Activated CD4-positive, alpha-beta memory T cell treated with anti-CD3 and anti-CD28 coated beads, Interleukin-2, amount 10 ng/mL, durations not matched to agents 7 days and 5 days (primary cell): ENCODE measurements around the gene LCN12. TPM values are rescaled to one million over a fixed set of nuclear protein-coding genes. Genes with fewer than 3 reads are reported as not detected.

Experiments
- CTCF ChIA-PET: fragments of 350-600 bp; sonication (Branson Sonifier 250); formaldehyde crosslinking; loops from one replicate; lab custom pipeline; 2021; ENCODE audit warnings: antibody characterized with exemption, inconsistent platforms; lab: Charles Lee
- POLR2A ChIA-PET: fragments of 350-600 bp; sonication (Branson Sonifier 250); formaldehyde crosslinking; loops from one replicate; lab custom pipeline; 2021; ENCODE audit warnings: antibody characterized with exemption; lab: Charles Lee
- DNase-seq: peaks from one replicate; pipeline ENCODE4 v3.0.0-alpha.2; 2020
- H3K27ac Mint-ChIP-seq: one replicate; pipeline ENCODE4 v1.8.0; 2021; ENCODE audit warnings: mild to moderate bottlenecking, mixed read lengths
- H3K27me3 Mint-ChIP-seq: one replicate; pipeline ENCODE4 v1.8.0; 2021; ENCODE audit warnings: mixed read lengths
- H3K36me3 Mint-ChIP-seq: one replicate; pipeline ENCODE4 v1.8.0; 2021; ENCODE audit warnings: low read depth, mixed read lengths
- H3K4me1 Mint-ChIP-seq: one replicate; pipeline ENCODE4 v1.8.0; 2021; ENCODE audit warnings: mixed read lengths
- H3K4me3 Mint-ChIP-seq: one replicate; pipeline ENCODE4 v1.8.0; 2021; ENCODE audit warnings: mild to moderate bottlenecking, mixed read lengths
- H3K9me3 Mint-ChIP-seq: one replicate; pipeline ENCODE4 v1.8.0; 2021; ENCODE audit warnings: mixed read lengths
- total RNA-seq, 2 experiments: library from RNA; stranded (reverse); gene quantifications; one replicate each; pipeline ENCODE4 v1.2.3, GENCODE V29; 2021

Gene LCN12
- total RNA-seq, 2 experiments from 2014 or later: 2.5 to 2.9 TPM

GRCh38 chr9:136982232-136983051 is 30.4 kb downstream of the LCN12 start, which contains the start of gene LCNL1:
TSS of gene LCNL1 (plus strand) at chr9:136982993. CDS start at chr9:136983587, 594 bp downstream.
- Mint-ChIP-seq H3K4me3 (no peak within 1 kb of the TSS), H3K9me3 (no peaks in the 10 kb centered on the region), H3K27me3 (peaks cover 20% of the 10 kb centered on the region), H3K27ac (no peak within 1 kb of the TSS), H3K36me3 (peaks cover 3% of the 10 kb centered on the region), H3K4me1 (peaks cover 4% of the 10 kb centered on the region)
- DNase-seq: no peak
- ChIA-PET CTCF (no interaction called here), POLR2A (interaction anchor here (1.4 kb wide), 1 partner anchor 9 kb away, joined by 5 read pairs; no protein-coding TSS in a partner anchor)

- H3K9me3 Mint-ChIP-seq: no peaks in the 10 kb centered on the region
- H3K36me3 Mint-ChIP-seq: peaks cover 3% of the 10 kb centered on the region
- H3K4me1 Mint-ChIP-seq: peaks cover 4% of the 10 kb centered on the region
- no peak overlapping the region for H3K4me3 Mint-ChIP-seq
- no peak for DNase-seq
- CTCF ChIA-PET: no interaction called here
- H3K27me3 Mint-ChIP-seq: peaks cover 26% of the 10 kb centered on the region
- POLR2A ChIA-PET: no interaction called here
- no peak overlapping the region for H3K27ac Mint-ChIP-seq
These were observed 31.1 kb downstream of the LCN12 start for GRCh38 chr9:136983167-136983566.

- DNase-seq: no peak
- Mint-ChIP-seq H3K9me3 (no peaks in the 10 kb centered on the region), H3K4me3 (no peak overlapping the region), H3K27ac (no peak overlapping the region), H3K27me3 (peaks cover 30% of the 10 kb centered on the region), H3K4me1 (peaks cover 4% of the 10 kb centered on the region), H3K36me3 (peaks cover 3% of the 10 kb centered on the region)
- POLR2A ChIA-PET: no interaction called here
- CTCF ChIA-PET: no interaction called here
These were observed 31.7 kb downstream of the LCN12 start for GRCh38 chr9:136983656-136984314.

- POLR2A ChIA-PET: interaction anchor here (1.7 kb wide), 1 partner anchor 11 kb away, joined by 5 read pairs; the partner anchor contains the start of gene CLIC3
- no peak overlapping the region for H3K4me3 Mint-ChIP-seq
- DNase-seq: no peak
- CTCF ChIA-PET: interaction anchor here (0.7 kb wide), 1 partner anchor 19 kb away, joined by 3 read pairs; no protein-coding TSS in a partner anchor
- H3K4me1 Mint-ChIP-seq: peaks cover 4% of the 10 kb centered on the region
- H3K9me3 Mint-ChIP-seq: no peaks in the 10 kb centered on the region
- peaks cover 35% of the 10 kb centered on the region for H3K27me3 Mint-ChIP-seq
- H3K36me3 Mint-ChIP-seq: peaks cover 3% of the 10 kb centered on the region
- no peak overlapping the region for H3K27ac Mint-ChIP-seq
These were observed 32.5 kb downstream of the LCN12 start for GRCh38 chr9:136984464-136985026.

- H3K4me1 Mint-ChIP-seq: peaks cover 4% of the 10 kb centered on the region
- ChIA-PET CTCF (interaction anchor here (0.7 kb wide), 1 partner anchor 19 kb away, joined by 3 read pairs; no protein-coding TSS in a partner anchor), POLR2A (interaction anchor here (1.7 kb wide), 1 partner anchor 11 kb away, joined by 5 read pairs; the partner anchor contains the start of gene CLIC3)
- no peaks in the 10 kb centered on the region for H3K9me3 Mint-ChIP-seq
- no peak overlapping the region for H3K4me3 Mint-ChIP-seq
- DNase-seq: no peak
- H3K27me3 Mint-ChIP-seq: peaks cover 41% of the 10 kb centered on the region
- H3K36me3 Mint-ChIP-seq: peaks cover 3% of the 10 kb centered on the region
- no peak overlapping the region for H3K27ac Mint-ChIP-seq
These were observed 33.0 kb downstream of the LCN12 start for GRCh38 chr9:136985027-136985602.

GRCh38 chr9:136985853-136986252 is 33.8 kb downstream of the LCN12 start:
- DNase-seq: no peak

GRCh38 chr9:136988872-136989271 is 36.8 kb downstream of the LCN12 start:
- Mint-ChIP-seq H3K4me1 (peaks cover 22% of the 10 kb centered on the region), H3K27me3 (peaks cover 41% of the 10 kb centered on the region), H3K9me3 (no peaks in the 10 kb centered on the region), H3K4me3 (no peak overlapping the region), H3K27ac (no peak overlapping the region), H3K36me3 (peaks cover 9% of the 10 kb centered on the region)
- ChIA-PET POLR2A (interaction anchor here (0.6 to 1.4 kb wide), 3 partner anchors 11 to 98 kb away, joined by 3 read pairs; partner anchors contain the start of gene MAN1B1), CTCF (interaction anchor here (0.8 to 1.7 kb wide), 3 partner anchors 14 to 79 kb away, joined by 3 to 8 read pairs (median 5); no protein-coding TSS in a partner anchor)
- DNase-seq: no peak

More at GRCh38 chr9:136985853-136986252, 33.8 kb downstream of the LCN12 start:
- Mint-ChIP-seq H3K27me3 (peaks cover 46% of the 10 kb centered on the region), H3K36me3 (peaks cover 3% of the 10 kb centered on the region), H3K4me3 (no peak overlapping the region), H3K4me1 (peaks cover 8% of the 10 kb centered on the region), H3K9me3 (no peaks in the 10 kb centered on the region), H3K27ac (no peak overlapping the region)
- POLR2A ChIA-PET: interaction anchor here (1.1 to 1.7 kb wide), 3 partner anchors 10 to 41 kb away, joined by 3 to 5 read pairs (median 3); partner anchors contain the start of gene CLIC3
- CTCF ChIA-PET: no interaction called here

- ChIA-PET POLR2A (interaction anchor here (2.3 to 3.7 kb wide), 2 partner anchors 13 to 27 kb away, joined by 7 to 29 read pairs; partner anchors contain the start of gene PTGDS), CTCF (interaction anchor here (0.6 kb wide), 1 partner anchor 112 kb away, joined by 4 read pairs; no protein-coding TSS in a partner anchor)
- peaks cover 34% of the 10 kb centered on the region for H3K27me3 Mint-ChIP-seq
- H3K4me3 Mint-ChIP-seq: peak overlapping the region; percentile 51
- no peak for DNase-seq
- peaks cover 24% of the 10 kb centered on the region for H3K4me1 Mint-ChIP-seq
- H3K9me3 Mint-ChIP-seq: no peaks in the 10 kb centered on the region
- peaks cover 10% of the 10 kb centered on the region for H3K36me3 Mint-ChIP-seq
- H3K27ac Mint-ChIP-seq: peak overlapping the region; percentile 65
These were observed 38.3 kb downstream of the LCN12 start for GRCh38 chr9:136990242-136990911.

- H3K27me3 Mint-ChIP-seq: peaks cover 27% of the 10 kb centered on the region
- peak; percentile 95 for DNase-seq
- no peaks in the 10 kb centered on the region for H3K9me3 Mint-ChIP-seq
- H3K27ac Mint-ChIP-seq: peak within 1 kb of the TSS; percentile 81
- H3K4me1 Mint-ChIP-seq: peaks cover 36% of the 10 kb centered on the region
- H3K4me3 Mint-ChIP-seq: peak within 1 kb of the TSS; percentile 78
- H3K36me3 Mint-ChIP-seq: peaks cover 10% of the 10 kb centered on the region
- ChIA-PET CTCF (interaction anchor here (0.6 to 2.9 kb wide), 15 partner anchors 14 to 290 kb away, joined by 3 to 17 read pairs (median 4); partner anchors contain the start of genes AJM1, NPDC1 and SAPCD2), POLR2A (interaction anchor here (0.6 to 3.7 kb wide), 24 partner anchors 8 to 264 kb away, joined by 3 to 29 read pairs (median 5); partner anchors contain the start of genes FBXW5, MAN1B1, PTGDS and SAPCD2)
These were observed 40.1 kb downstream of the LCN12 start, which contains the start of gene PAXX for GRCh38 chr9:136991993-136992818. TSS of gene PAXX (plus strand) at chr9:136992422. CDS start at chr9:136992444, 22 bp downstream.

- CTCF ChIA-PET: interaction anchor here (0.7 to 2.9 kb wide), 12 partner anchors 17 to 200 kb away, joined by 3 to 17 read pairs (median 5); partner anchors contain the start of genes AJM1, NPDC1 and SAPCD2
- Mint-ChIP-seq H3K4me1 (peaks cover 43% of the 10 kb centered on the region), H3K27ac (peak overlapping the region; percentile 77), H3K27me3 (peaks cover 24% of the 10 kb centered on the region), H3K9me3 (no peaks in the 10 kb centered on the region), H3K4me3 (peak overlapping the region; percentile 78), H3K36me3 (peaks cover 12% of the 10 kb centered on the region)
- POLR2A ChIA-PET: interaction anchor here (0.7 to 3.7 kb wide), 20 partner anchors 10 to 265 kb away, joined by 3 to 29 read pairs (median 6); partner anchors contain the start of genes MAN1B1, PTGDS, SAPCD2 and TRAF2
- no peak for DNase-seq
These were observed 40.8 kb downstream of the LCN12 start for GRCh38 chr9:136992819-136993369.
